Liver (tissue), 9 donors: ENCODE data around the gene PCDHA1. TPM values are rescaled to one million over a fixed set of nuclear protein-coding genes. Genes with fewer than 3 reads are reported as not detected.

Source experiments
- DNase-seq: peaks from one replicate; pipeline ENCODE4 v3.0.0-alpha.2; 2017; ENCODE audit warnings: low spot score
- H3K27ac ChIP-seq, 2 donors: one replicate each; pipeline ENCODE4 v1.7.0; 2013; ENCODE audit warnings: inconsistent platforms in 2 of 2, low read length in 2 of 2, control low read depth in 1 of 2, low read depth in 1 of 2, mild to moderate bottlenecking in 1 of 2
- H3K27me3 ChIP-seq, 4 donors: one replicate each; pipeline versions ENCODE4 v1.6.1 to v1.7.0; 2013; ENCODE audit warnings: low read length in 3 of 4, inconsistent platforms in 1 of 4, mild to moderate bottlenecking in 1 of 4, moderate library complexity in 1 of 4; ENCODE audit not compliant: control insufficient read depth in 4 of 4, insufficient read depth in 4 of 4
- H3K36me3 ChIP-seq, 4 donors: one replicate each; pipeline versions ENCODE4 v1.6.1 to v1.7.0; 2013; ENCODE audit warnings: low read length in 3 of 4, mild to moderate bottlenecking in 3 of 4, low read depth in 1 of 4, moderate library complexity in 1 of 4; ENCODE audit not compliant: control insufficient read depth in 4 of 4, insufficient read depth in 3 of 4
- H3K4me1 ChIP-seq, 4 donors: one replicate each; pipeline versions ENCODE4 v1.6.1 to v1.7.0; 2013; ENCODE audit warnings: low read length in 3 of 4, mild to moderate bottlenecking in 3 of 4, moderate library complexity in 1 of 4; ENCODE audit not compliant: control insufficient read depth in 4 of 4, insufficient read depth in 4 of 4
- H3K4me3 ChIP-seq, 3 donors: one replicate each; pipeline versions ENCODE4 v1.6.1 to v1.7.0; 2013; ENCODE audit warnings: low read length in 3 of 3, control low read depth in 1 of 3, low read depth in 1 of 3, mild to moderate bottlenecking in 1 of 3
- H3K9ac ChIP-seq, 2 donors: one replicate each; pipeline ENCODE4 v1.7.0; 2013; ENCODE audit warnings: low read length in 2 of 2, mild to moderate bottlenecking in 2 of 2, moderate library complexity in 2 of 2, control low read depth in 1 of 2, low read depth in 1 of 2
- H3K9me3 ChIP-seq, 4 donors: one replicate each; pipeline versions ENCODE4 v1.6.1 to v1.7.0; 2013; ENCODE audit warnings: low read length in 3 of 4; ENCODE audit not compliant: control insufficient read depth in 4 of 4
- EGR1 ChIP-seq, 2 donors: IDR thresholded peaks; 2 replicates each; pipeline ENCODE4 v1.6.1; 2016 to 2018; ENCODE audit warnings: antibody characterized with exemption in 2 of 2, low read depth in 2 of 2
- FOXA1 ChIP-seq: IDR thresholded peaks from 2 replicates; pipeline ENCODE4 v1.6.1; 2016; ENCODE audit warnings: antibody characterized with exemption
- FOXA2 ChIP-seq: IDR thresholded peaks from 2 replicates; pipeline ENCODE4 v1.6.1; 2016; ENCODE audit warnings: antibody characterized with exemption
- GABPA ChIP-seq, 2 donors: IDR thresholded peaks in 1 of 2; conservative IDR thresholded peaks in 1 of 2; 2 replicates each; pipeline ENCODE4 v1.6.1; 2016; ENCODE audit warnings: antibody characterized with exemption in 2 of 2, mild to moderate bottlenecking in 1 of 2, moderate library complexity in 1 of 2
- HNF4G ChIP-seq: IDR thresholded peaks from 2 replicates; pipeline ENCODE4 v1.6.1; 2016; ENCODE audit warnings: antibody characterized with exemption
- JUND ChIP-seq, 2 donors: IDR thresholded peaks; 2 replicates each; pipeline ENCODE4 v1.6.1; 2016; ENCODE audit warnings: antibody characterized with exemption in 2 of 2
- NR2F2 ChIP-seq: IDR thresholded peaks from 2 replicates; pipeline ENCODE4 v1.6.1; 2016; ENCODE audit warnings: antibody characterized with exemption
- RAD21 ChIP-seq, 2 donors: IDR thresholded peaks; 2 replicates each; pipeline ENCODE4 v1.6.1; 2016; ENCODE audit warnings: antibody characterized with exemption in 2 of 2, mild to moderate bottlenecking in 2 of 2
- REST ChIP-seq: IDR thresholded peaks from 2 replicates; pipeline ENCODE4 v1.6.1; 2016; ENCODE audit warnings: antibody characterized with exemption, mild to moderate bottlenecking
- RXRA ChIP-seq, 2 donors: IDR thresholded peaks; 2 replicates each; pipeline ENCODE4 v1.6.1; 2017 to 2018; ENCODE audit warnings: antibody characterized with exemption in 2 of 2, mild to moderate bottlenecking in 1 of 2
- SP1 ChIP-seq: IDR thresholded peaks from 2 replicates; pipeline ENCODE4 v1.6.1; 2018; ENCODE audit warnings: antibody characterized with exemption, mild to moderate bottlenecking
- TAF1 ChIP-seq: conservative IDR thresholded peaks from 2 replicates; pipeline ENCODE4 v1.6.1; 2016; ENCODE audit warnings: antibody characterized with exemption, mild to moderate bottlenecking
- YY1 ChIP-seq: IDR thresholded peaks from 2 replicates; pipeline ENCODE4 v1.6.1; 2016; ENCODE audit warnings: antibody characterized with exemption, mild to moderate bottlenecking
- ZBTB33 ChIP-seq: IDR thresholded peaks from 2 replicates; pipeline ENCODE4 v1.6.1; 2016; ENCODE audit warnings: antibody characterized with exemption
- WGBS: extraction: QIAGEN DNeasy Blood & Tissue Kit; methylation state at CpG from one replicate; pipeline ENCODE4 v1.1.7; 2013; 5-methylcytosine and 5-hydroxymethylcytosine counted together
- polyA plus RNA-seq, 2 donors: library from polyadenylated mRNA; stranded (reverse) in 1 of 2; unstranded in 1 of 2; fragments of 200-250 nt in 1 of 2; fragments of >200 nt in 1 of 2; fragmentation: Nextera tagmentation in 1 of 2; extraction: Ambion mirVana in 1 of 2; gene quantifications; one replicate each; pipeline versions ENCODE4 v1.2.1 to v1.2.3, GENCODE V29; 2013 to 2015
- total RNA-seq, 2 donors: library from RNA; depleted of rRNA; stranded (reverse); fragments of >200 nt; gene quantifications; one replicate each; pipeline ENCODE4 v1.2.3, GENCODE V29; 2014
- TF ChIP-seq, protein P1 (sequence below): IDR thresholded peaks from 2 replicates; pipeline ENCODE4 v1.6.1; 2016; ENCODE audit warnings: antibody characterized with exemption
- TF ChIP-seq, protein P2 (sequence below): fragments of 150-350 bp; IDR thresholded peaks from 2 replicates; pipeline ENCODE4 v1.5.1; 2017; ENCODE audit warnings: improper control_type of control experiment, low read depth, low read length; ENCODE audit not compliant: missing input control
- donor health status: healthy.
- donor health status: healthy.
- donor health status: healthy.
- donor health status: healthy.
- donor health status: healthy.

The PCDHA1 gene
- total and polyA plus RNA-seq, 4 donors: not detected

- Histone ChIP-seq H3K27ac (no peak overlapping the region), H3K27me3 (no peaks in the 10 kb centered on the region), H3K36me3 (no peaks in the 10 kb centered on the region), H3K4me3 (no peak overlapping the region), H3K4me1 (no peaks in the 10 kb centered on the region), H3K9me3 (no peaks in the 10 kb centered on the region), H3K9ac (no peak overlapping the region)
- no peak for DNase-seq
- TF ChIP-seq GABPA (IDR thresholded peaks at IDR 0.05 in 1 of 2, conservative IDR thresholded peaks at IDR 0.05 in 1 of 2) (no peak), EGR1 (IDR thresholded peaks at IDR 0.05; ENCODE audit: low read depth in 2 of 2) (no peak), ZBTB33 (no peak), RXRA (IDR thresholded peaks at IDR 0.05) (no peak), REST (no peak), SP1 (no peak), FOXA1 (no peak), TAF1 (no peak), HNF4G (no peak), JUND (IDR thresholded peaks at IDR 0.05) (no peak), NR2F2 (no peak), FOXA2 (no peak)
- TF ChIP-seq, protein P1, sequence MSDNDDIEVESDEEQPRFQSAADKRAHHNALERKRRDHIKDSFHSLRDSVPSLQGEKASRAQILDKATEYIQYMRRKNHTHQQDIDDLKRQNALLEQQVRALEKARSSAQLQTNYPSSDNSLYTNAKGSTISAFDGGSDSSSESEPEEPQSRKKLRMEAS: no peak
- TF ChIP-seq, protein P2, sequence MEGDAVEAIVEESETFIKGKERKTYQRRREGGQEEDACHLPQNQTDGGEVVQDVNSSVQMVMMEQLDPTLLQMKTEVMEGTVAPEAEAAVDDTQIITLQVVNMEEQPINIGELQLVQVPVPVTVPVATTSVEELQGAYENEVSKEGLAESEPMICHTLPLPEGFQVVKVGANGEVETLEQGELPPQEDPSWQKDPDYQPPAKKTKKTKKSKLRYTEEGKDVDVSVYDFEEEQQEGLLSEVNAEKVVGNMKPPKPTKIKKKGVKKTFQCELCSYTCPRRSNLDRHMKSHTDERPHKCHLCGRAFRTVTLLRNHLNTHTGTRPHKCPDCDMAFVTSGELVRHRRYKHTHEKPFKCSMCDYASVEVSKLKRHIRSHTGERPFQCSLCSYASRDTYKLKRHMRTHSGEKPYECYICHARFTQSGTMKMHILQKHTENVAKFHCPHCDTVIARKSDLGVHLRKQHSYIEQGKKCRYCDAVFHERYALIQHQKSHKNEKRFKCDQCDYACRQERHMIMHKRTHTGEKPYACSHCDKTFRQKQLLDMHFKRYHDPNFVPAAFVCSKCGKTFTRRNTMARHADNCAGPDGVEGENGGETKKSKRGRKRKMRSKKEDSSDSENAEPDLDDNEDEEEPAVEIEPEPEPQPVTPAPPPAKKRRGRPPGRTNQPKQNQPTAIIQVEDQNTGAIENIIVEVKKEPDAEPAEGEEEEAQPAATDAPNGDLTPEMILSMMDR: no peak
- 69% methylated on average over 2 of the region's 2 CpGs for WGBS
Measured at GRCh38 chr5:140992828-140993227, 206.9 kb downstream of the PCDHA1 start.

- no peak overlapping the region for H3K27ac ChIP-seq
- TF ChIP-seq FOXA2 (no peak), ZBTB33 (no peak), JUND (IDR thresholded peaks at IDR 0.05) (no peak), RAD21 (IDR thresholded peaks at IDR 0.05) (no peak), GABPA (IDR thresholded peaks at IDR 0.05 in 1 of 2, conservative IDR thresholded peaks at IDR 0.05 in 1 of 2) (no peak), FOXA1 (no peak), YY1 (no peak), REST (no peak), RXRA (IDR thresholded peaks at IDR 0.05) (no peak)
- TF ChIP-seq, protein P1: no peak
- 68% methylated on average over 1 of the region's 1 CpG for WGBS
- no peak overlapping the region for H3K9ac ChIP-seq
- no peaks in the 10 kb centered on the region for H3K9me3 ChIP-seq
- no peak overlapping the region for H3K4me3 ChIP-seq
- H3K36me3 ChIP-seq: no peaks in the 10 kb centered on the region
- peaks cover 0 to 2% (median 0%) of the 10 kb centered on the region in 4 donors for H3K27me3 ChIP-seq
- no peaks in the 10 kb centered on the region for H3K4me1 ChIP-seq
- DNase-seq: no peak
Measured at GRCh38 chr5:140996060-140996459, 210.1 kb downstream of the PCDHA1 start.
